HepG2 (cell line): ENCODE measurements around the gene UBC. TPM values are rescaled to one million over a fixed set of nuclear protein-coding genes. Genes with fewer than 3 reads are reported as not detected.
A peak's percentile ranks its signal among the peaks of the same experiment; 100 is the strongest.

Source experiments
- AKNA ChIP-seq: sonication (generic); formaldehyde crosslinking; IDR thresholded peaks from 2 replicates; pipeline ENCODE4 v1.4.0; 2020; ENCODE audit warnings: missing genetic modification reagents, borderline replicate concordance
- ARNTL ChIP-seq: sonication (generic); formaldehyde crosslinking; IDR thresholded peaks from 2 replicates; pipeline ENCODE4 v1.4.0; 2020; ENCODE audit warnings: mild to moderate bottlenecking, missing genetic modification reagents
- ATF7 ChIP-seq, 2 experiments: fragments of 450-650 bp in 1 of 2; sonication (generic) in 1 of 2; formaldehyde crosslinking in 1 of 2; IDR thresholded peaks; 2 replicates each; pipeline versions ENCODE4 v1.4.0 to v1.6.1; 2016 to 2020; ENCODE audit warnings: antibody characterized with exemption in 1 of 2, mild to moderate bottlenecking in 1 of 2, missing genetic modification reagents in 1 of 2
- BCL6 ChIP-seq: IDR thresholded peaks from 2 replicates; pipeline ENCODE4 v1.6.1; 2016; ENCODE audit warnings: missing genetic modification reagents, missing compliant biosample characterization
- ETV5 ChIP-seq: IDR thresholded peaks from 2 replicates; pipeline ENCODE4 v1.6.1; 2018; ENCODE audit warnings: missing biosample characterization, missing genetic modification reagents, inconsistent platforms, borderline replicate concordance
- MATR3 ChIP-seq: sonication (generic); formaldehyde crosslinking; IDR thresholded peaks from 2 replicates; pipeline ENCODE4 v1.4.0; 2020; ENCODE audit warnings: missing genetic modification reagents
- PTBP1 ChIP-seq: fragments of 200-400 bp; formaldehyde crosslinking; IDR thresholded peaks from 2 replicates; pipeline ENCODE4 v1.6.1; 2018; ENCODE audit warnings: low read length, low read depth; ENCODE audit not compliant: poor library complexity, severe bottlenecking
- SMAD9 ChIP-seq: sonication (generic); formaldehyde crosslinking; IDR thresholded peaks from 2 replicates; pipeline ENCODE4 v1.5.1; 2020; ENCODE audit warnings: mild to moderate bottlenecking, missing genetic modification reagents
- STAG1 ChIP-seq: sonication (generic); formaldehyde crosslinking; IDR thresholded peaks from 2 replicates; pipeline ENCODE4 v1.4.0; 2020; ENCODE audit warnings: missing genetic modification reagents
- ZC3H4 ChIP-seq: sonication (generic); formaldehyde crosslinking; IDR thresholded peaks from 2 replicates; pipeline ENCODE4 v1.4.0; 2020; ENCODE audit warnings: missing genetic modification reagents, borderline replicate concordance
- ZNF12 ChIP-seq: sonication (generic); formaldehyde crosslinking; IDR thresholded peaks from 2 replicates; pipeline ENCODE4 v1.5.0; 2020; ENCODE audit warnings: missing genetic modification reagents
- ZNF160 ChIP-seq: sonication (generic); formaldehyde crosslinking; IDR thresholded peaks from 2 replicates; pipeline ENCODE4 v1.8.0; 2022; ENCODE audit warnings: mild to moderate bottlenecking, inconsistent platforms, missing genetic modification reagents
- ZNF331 ChIP-seq: sonication (generic); formaldehyde crosslinking; IDR thresholded peaks from 2 replicates; pipeline ENCODE4 v1.4.0; 2020; ENCODE audit warnings: missing genetic modification reagents
- ZNF335 ChIP-seq: sonication (generic); formaldehyde crosslinking; IDR thresholded peaks from 2 replicates; pipeline ENCODE4 v1.4.0; 2020; ENCODE audit warnings: missing genetic modification reagents
- ZNF589 ChIP-seq: sonication (generic); formaldehyde crosslinking; conservative IDR thresholded peaks from 2 replicates; pipeline ENCODE4 v1.8.0; 2022; ENCODE audit warnings: mild to moderate bottlenecking, moderate library complexity, missing genetic modification reagents
- ZNF605 ChIP-seq: sonication (generic); formaldehyde crosslinking; IDR thresholded peaks from 2 replicates; pipeline ENCODE4 v1.8.0; 2022; ENCODE audit warnings: mild to moderate bottlenecking, missing genetic modification reagents
- ZSCAN30 ChIP-seq: sonication (generic); formaldehyde crosslinking; IDR thresholded peaks from 2 replicates; pipeline ENCODE4 v1.5.0; 2020; ENCODE audit warnings: mild to moderate bottlenecking, missing genetic modification reagents
- ZSCAN31 ChIP-seq: sonication (generic); formaldehyde crosslinking; IDR thresholded peaks from 2 replicates; pipeline ENCODE4 v1.5.0; 2020; ENCODE audit warnings: low read depth, mild to moderate bottlenecking, missing genetic modification reagents
- polyA plus RNA-seq, 8 experiments: library from polyadenylated mRNA; depleted of rRNA in 3 of 8; stranded (reverse) in 7 of 8; unstranded in 1 of 8; fragments of >200 nt; fragmentation: Illumina TruSeq in 4 of 8; extraction: Trizol in 4 of 8; gene quantifications; 2 replicates each; pipeline versions ENCODE4 v1.2.1 to v1.2.3, GENCODE V29; 2011 to 2016; ENCODE audit warnings: low read depth in 4 of 8, missing spikeins in 1 of 8, mixed read lengths in 1 of 8; ENCODE audit not compliant: insufficient read depth in 1 of 8
- total RNA-seq, 5 experiments: library from RNA; depleted of rRNA; stranded (reverse); fragments of >200 nt; fragmentation: Illumina TruSeq; extraction: Trizol; gene quantifications; 2 replicates each; pipeline ENCODE4 v1.2.3, GENCODE V29; 2016; ENCODE audit warnings: low read depth in 1 of 5
- TF ChIP-seq, protein P1 (sequence below): sonication (generic); formaldehyde crosslinking; IDR thresholded peaks from 2 replicates; pipeline ENCODE4 v1.4.0; 2020; ENCODE audit warnings: low read depth, mild to moderate bottlenecking, missing genetic modification reagents
- TF ChIP-seq, protein P2 (sequence below): sonication (generic); formaldehyde crosslinking; conservative IDR thresholded peaks from 2 replicates; pipeline ENCODE4 v1.4.0; 2020; ENCODE audit warnings: missing genetic modification reagents

Gene UBC
- total and polyA plus RNA-seq, 2 of the 13 experiments (the other 11 are each of a cell fraction or from before 2014, with no cell fraction given), result 805 to 1,432 TPM

DNA sequence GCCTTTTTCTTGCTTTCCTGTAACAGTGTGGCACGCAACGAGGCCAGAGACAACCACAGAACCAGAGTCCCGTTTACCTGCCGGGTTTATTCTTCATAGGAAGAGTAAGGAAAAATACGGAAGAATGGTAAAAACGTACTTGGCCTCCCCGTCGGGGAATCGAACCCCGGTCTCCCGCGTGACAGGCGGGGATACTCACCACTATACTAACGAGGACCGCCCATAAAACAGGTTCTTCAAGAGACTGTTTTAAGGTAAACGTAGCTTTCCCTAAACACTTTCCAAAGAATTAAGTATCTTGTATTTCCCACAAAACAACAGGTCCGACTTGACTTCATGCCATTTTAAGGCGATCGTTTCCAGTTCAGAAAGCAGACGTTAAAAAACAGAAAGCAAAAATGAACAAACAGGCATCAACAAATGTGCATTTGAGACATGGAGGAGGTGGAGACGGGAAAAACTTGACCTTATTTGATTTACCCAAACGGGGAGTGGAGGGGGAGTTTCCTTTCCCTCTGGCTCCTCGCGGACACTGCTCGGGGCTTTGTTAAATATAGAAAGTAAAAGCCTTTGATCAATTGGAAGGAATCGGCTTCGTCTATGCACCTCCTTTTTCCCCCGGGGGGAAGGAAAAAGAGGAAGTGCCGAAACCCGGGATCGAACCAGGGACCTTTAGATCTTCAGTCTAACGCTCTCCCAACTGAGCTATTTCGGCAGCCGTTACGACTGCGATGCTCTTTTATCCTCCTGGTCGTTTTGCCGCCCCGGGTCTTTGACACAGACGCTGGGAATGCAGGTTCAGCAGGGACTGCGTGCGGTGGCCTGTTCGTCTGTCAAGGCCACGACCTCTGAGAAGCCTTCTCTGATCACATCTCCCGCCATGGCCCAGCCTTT is 13.0 kb upstream of the UBC start (continued):
- TF ChIP-seq AKNA (CRISPR knock-in tag) (no peak), ETV5 (CRISPR knock-in tag) (peak; percentile 47; the same call in 1 of the 2 replicates), ZSCAN30 (CRISPR knock-in tag) (peak; percentile 66; the same call in 1 of the 2 replicates), ZNF160 (no peak), ZNF589 (no peak; the same call in 1 of the 2 replicates), ZNF12 (CRISPR knock-in tag) (0 out of 2 replicates have a peak, but pooled peaks have one; percentile 45), ATF7 (IDR thresholded peaks at IDR 0.05) (no peak), ATF7 (CRISPR knock-in tag; IDR thresholded peaks at IDR 0.05) (peak; percentile 75), ARNTL (no peak), ZC3H4 (CRISPR knock-in tag) (0 out of 2 replicates have a peak, but pooled peaks have one; percentile 13), MATR3 (no peak), SMAD9 (CRISPR knock-in tag) (no peak), BCL6 (peak; percentile 24; the same call in 1 of the 2 replicates), ZNF335 (CRISPR knock-in tag) (peak; percentile 43; the same call in 1 of the 2 replicates), PTBP1 (no peak), STAG1 (no peak), ZNF331 (CRISPR knock-in tag) (peak; percentile 62), ZSCAN31 (CRISPR knock-in tag) (peak; percentile 91; the same call in 1 of the 2 replicates), ZNF605 (peak; percentile 57; the same call in 1 of the 2 replicates)
- TF ChIP-seq, protein P1, sequence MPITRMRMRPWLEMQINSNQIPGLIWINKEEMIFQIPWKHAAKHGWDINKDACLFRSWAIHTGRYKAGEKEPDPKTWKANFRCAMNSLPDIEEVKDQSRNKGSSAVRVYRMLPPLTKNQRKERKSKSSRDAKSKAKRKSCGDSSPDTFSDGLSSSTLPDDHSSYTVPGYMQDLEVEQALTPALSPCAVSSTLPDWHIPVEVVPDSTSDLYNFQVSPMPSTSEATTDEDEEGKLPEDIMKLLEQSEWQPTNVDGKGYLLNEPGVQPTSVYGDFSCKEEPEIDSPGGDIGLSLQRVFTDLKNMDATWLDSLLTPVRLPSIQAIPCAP (CRISPR knock-in tag), result no peak
- TF ChIP-seq, protein P2, sequence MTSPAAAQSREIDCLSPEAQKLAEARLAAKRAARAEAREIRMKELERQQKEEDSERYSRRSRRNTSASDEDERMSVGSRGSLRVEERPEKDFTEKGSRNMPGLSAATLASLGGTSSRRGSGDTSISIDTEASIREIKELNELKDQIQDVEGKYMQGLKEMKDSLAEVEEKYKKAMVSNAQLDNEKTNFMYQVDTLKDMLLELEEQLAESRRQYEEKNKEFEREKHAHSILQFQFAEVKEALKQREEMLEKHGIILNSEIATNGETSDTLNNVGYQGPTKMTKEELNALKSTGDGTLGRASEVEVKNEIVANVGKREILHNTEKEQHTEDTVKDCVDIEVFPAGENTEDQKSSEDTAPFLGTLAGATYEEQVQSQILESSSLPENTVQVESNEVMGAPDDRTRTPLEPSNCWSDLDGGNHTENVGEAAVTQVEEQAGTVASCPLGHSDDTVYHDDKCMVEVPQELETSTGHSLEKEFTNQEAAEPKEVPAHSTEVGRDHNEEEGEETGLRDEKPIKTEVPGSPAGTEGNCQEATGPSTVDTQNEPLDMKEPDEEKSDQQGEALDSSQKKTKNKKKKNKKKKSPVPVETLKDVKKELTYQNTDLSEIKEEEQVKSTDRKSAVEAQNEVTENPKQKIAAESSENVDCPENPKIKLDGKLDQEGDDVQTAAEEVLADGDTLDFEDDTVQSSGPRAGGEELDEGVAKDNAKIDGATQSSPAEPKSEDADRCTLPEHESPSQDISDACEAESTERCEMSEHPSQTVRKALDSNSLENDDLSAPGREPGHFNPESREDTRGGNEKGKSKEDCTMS (CRISPR knock-in tag), result 0 out of 2 replicates have a peak, but pooled peaks have one; percentile 30
